WI38 (cell line): Measurements from ENCODE around the gene PCDHB10.
"Not testable (repeated sequence)": the region's sequence is repeated elsewhere in the genome, so short reads cannot be mapped to it uniquely, and the experiment has no call there.

Source experiments
- H3K4me3 ChIP-seq: 2 replicates; pipeline ENCODE4 v1.5.1; 2011; ENCODE audit warnings: low read depth, mild to moderate bottlenecking, control low read depth, low read length
- TF ChIP-seq, protein P1 (sequence below): IDR thresholded peaks from 2 replicates; pipeline ENCODE4 v1.5.1; 2012; ENCODE audit warnings: low read depth, mild to moderate bottlenecking, control low read depth, low read length

The PCDHB10 gene

DNA sequence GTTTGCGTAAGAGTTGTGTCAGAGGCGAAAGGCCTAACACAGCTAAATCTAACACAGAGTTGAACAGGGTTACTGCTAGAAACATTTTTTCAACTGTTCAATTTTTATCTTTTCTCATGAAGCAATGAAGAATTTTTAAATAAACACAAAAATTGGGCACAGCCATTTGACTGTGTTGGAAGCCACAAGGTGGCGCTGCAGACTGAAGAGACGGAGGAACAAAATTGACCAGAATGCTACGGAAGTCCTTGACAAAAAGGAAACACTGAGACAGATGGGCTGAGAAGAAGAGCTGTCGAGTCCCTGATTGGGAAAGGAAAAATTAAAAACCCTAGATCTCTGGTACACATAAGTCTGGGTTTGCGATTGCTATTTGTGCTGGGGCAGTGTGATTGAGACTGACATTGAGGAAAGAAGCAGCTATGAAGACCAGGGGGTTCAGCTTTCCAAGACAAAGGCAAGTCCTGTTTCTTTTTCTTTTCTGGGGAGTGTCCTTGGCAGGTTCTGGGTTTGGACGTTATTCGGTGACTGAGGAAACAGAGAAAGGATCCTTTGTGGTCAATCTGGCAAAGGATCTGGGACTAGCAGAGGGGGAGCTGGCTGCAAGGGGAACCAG lies 5.1 kb upstream of the PCDHB10 start, which contains the start of gene PCDHB9:
TSS of gene PCDHB9 (plus strand) at position 265 of the 616 bp plus-strand sequence. CDS start at position 423, 158 bp downstream.
- H3K4me3 ChIP-seq = peak within 1 kb of the TSS; percentile 51
- TF ChIP-seq, protein P1, sequence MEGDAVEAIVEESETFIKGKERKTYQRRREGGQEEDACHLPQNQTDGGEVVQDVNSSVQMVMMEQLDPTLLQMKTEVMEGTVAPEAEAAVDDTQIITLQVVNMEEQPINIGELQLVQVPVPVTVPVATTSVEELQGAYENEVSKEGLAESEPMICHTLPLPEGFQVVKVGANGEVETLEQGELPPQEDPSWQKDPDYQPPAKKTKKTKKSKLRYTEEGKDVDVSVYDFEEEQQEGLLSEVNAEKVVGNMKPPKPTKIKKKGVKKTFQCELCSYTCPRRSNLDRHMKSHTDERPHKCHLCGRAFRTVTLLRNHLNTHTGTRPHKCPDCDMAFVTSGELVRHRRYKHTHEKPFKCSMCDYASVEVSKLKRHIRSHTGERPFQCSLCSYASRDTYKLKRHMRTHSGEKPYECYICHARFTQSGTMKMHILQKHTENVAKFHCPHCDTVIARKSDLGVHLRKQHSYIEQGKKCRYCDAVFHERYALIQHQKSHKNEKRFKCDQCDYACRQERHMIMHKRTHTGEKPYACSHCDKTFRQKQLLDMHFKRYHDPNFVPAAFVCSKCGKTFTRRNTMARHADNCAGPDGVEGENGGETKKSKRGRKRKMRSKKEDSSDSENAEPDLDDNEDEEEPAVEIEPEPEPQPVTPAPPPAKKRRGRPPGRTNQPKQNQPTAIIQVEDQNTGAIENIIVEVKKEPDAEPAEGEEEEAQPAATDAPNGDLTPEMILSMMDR = peak; percentile 58

DNA sequence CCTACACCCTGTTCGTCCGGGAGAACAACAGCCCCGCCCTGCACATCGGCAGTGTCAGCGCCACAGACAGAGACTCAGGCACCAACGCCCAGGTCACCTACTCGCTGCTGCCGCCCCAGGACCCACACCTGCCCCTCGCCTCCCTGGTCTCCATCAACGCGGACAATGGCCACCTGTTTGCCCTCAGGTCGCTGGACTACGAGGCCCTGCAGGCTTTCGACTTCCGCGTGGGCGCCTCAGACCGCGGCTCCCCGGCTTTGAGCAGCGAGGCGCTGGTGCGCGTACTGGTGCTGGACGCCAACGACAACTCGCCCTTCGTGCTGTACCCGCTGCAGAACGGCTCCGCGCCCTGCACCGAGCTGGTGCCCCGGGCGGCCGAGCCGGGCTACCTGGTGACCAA lies 3.5 kb upstream of the PCDHB10 start:
- H3K4me3 ChIP-seq = not testable (repeated sequence)

DNA sequence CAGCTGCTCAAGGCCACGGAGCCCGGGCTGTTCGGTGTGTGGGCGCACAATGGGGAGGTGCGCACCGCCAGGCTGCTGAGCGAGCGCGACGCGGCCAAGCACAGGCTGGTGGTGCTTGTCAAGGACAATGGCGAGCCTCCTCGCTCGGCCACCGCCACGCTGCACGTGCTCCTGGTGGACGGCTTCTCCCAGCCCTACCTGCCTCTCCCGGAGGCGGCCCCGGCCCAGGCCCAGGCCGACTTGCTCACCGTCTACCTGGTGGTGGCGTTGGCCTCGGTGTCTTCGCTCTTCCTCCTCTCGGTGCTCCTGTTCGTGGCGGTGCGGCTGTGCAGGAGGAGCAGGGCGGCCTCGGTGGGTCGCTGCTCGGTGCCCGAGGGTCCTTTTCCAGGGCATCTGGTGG lies 3.0 kb upstream of the PCDHB10 start:
- not testable (repeated sequence) for H3K4me3 ChIP-seq

DNA sequence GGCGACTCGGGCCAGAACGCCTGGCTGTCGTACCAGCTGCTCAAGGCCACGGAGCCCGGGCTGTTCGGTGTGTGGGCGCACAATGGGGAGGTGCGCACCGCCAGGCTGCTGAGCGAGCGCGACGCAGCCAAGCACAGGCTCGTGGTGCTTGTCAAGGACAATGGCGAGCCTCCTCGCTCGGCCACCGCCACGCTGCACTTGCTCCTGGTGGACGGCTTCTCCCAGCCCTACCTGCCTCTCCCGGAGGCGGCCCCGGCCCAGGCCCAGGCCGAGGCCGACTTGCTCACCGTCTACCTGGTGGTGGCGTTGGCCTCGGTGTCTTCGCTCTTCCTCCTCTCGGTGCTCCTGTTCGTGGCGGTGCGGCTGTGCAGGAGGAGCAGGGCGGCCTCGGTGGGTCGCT lies 2.2 kb downstream of the PCDHB10 start:
- H3K4me3 ChIP-seq = not testable (repeated sequence)

DNA sequence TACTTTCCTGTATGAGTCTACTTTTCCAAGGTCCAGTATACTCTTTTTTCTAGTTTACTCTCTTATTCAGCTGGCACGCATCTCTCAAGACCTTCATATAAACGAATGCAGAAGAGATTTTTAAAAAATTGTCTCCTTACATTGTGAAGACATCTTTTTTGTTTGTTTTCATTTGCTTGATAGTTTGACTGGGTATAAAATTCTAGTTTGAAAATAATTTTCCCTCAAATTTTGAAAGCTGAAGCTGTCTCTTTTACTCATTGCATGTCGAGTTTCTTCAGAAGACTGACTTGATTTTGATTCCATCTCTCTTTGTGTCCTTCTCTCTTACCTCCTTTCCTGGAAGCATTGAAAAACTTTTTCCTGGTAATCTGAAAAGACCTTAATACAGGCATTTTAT lies 4.2 kb downstream of the PCDHB10 start:
- no peak overlapping the region for H3K4me3 ChIP-seq
- TF ChIP-seq, protein P1 = no peak

DNA sequence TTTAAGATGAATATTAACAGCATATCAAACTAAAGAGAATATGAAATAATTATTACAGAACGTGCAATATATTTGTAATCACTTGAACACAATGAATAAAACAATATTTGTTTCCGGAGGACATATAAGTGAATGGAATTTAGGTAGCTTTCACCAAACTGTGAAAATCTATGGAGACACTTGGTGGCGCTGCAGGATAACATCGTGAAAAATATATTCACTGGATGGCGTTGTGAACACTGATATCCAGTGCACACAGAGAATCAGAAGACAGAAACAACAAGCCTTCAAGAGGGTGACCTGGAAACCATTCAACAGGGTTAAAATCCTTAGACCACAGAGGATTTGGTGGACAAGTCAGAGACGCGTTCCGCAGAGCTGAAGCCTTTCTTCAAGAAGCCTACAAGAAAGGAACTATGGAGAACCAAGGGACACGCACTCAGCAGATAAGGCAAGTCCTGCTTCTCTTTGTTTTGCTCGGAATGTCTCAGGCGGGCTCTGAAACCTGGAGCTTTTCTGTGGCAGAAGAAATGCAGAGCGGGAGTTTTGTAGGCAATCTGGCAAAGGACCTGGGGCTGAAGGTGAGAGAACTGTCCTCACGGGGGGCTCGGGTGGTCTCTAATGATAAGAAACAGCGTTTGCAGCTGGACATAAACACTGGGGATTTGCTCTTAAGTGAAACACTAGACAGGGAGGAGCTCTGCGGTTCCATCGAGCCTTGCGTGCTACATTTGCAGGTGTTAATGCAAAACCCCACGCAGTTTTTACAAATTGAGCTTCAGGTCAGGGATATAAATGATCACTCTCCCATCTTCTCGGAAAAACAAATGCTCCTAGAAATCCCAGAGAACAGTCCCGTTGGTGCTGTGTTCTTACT lies 7.4 kb downstream of the PCDHB10 start, which contains the start of gene PCDHB11:
TSS of gene PCDHB11 (plus strand) at position 269 of the 877 bp plus-strand sequence. CDS start at position 417, 148 bp downstream.
- TF ChIP-seq, protein P1 = peak; percentile 18; the same call in 1 of the 2 replicates
- peak within 1 kb of the TSS; percentile 46 for H3K4me3 ChIP-seq

DNA sequence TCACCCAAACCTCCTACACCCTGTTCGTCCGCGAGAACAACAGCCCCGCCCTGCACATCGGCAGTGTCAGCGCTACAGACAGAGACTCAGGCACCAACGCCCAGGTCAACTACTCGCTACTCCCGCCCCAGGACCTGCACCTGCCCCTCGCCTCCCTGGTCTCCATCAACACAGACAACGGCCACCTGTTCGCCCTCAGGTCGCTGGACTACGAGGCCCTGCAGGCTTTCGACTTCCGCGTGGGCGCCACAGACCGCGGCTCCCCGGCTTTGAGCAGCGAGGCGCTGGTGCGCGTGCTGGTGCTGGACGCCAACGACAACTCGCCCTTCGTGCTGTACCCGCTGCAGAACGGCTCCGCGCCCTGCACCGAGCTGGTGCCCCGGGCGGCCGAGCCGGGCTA lies 9.0 kb downstream of the PCDHB10 start:
- not testable (repeated sequence) for H3K4me3 ChIP-seq

DNA sequence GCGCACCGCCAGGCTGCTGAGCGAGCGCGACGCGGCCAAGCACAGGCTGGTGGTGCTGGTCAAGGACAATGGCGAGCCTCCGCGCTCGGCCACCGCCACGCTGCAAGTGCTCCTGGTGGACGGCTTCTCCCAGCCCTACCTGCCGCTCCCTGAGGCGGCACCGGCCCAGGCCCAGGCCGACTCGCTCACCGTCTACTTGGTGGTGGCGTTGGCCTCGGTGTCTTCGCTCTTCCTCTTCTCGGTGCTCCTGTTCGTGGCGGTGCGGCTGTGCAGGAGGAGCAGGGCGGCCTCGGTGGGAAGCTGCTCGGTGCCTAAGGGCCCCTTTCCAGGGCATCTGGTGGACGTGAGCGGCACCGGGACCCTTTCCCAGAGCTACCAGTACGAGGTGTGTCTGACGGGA lies 9.5 kb downstream of the PCDHB10 start:
- not testable (repeated sequence) for H3K4me3 ChIP-seq

DNA sequence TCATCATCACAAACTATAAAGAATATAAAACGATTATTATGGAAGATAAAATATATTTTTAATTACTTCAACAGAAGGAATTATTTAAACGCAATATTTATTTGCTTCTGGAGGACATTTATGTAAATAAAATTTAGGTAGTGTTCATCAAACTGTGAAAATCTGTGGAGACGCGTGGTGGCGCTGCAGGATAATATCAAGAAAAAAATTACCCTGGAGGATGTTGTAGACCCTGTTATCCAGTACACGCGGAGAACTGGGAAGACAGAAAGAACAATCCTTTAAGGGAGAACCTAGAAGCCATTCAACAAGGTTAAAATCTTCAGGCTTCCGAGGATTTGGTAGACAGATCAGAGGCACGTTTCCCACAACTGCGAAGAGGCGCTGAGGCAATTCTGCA lies 16.3 kb downstream of the PCDHB10 start, which contains the start of gene PCDHB12:
TSS of gene PCDHB12 (plus strand) at position 242 of the 400 bp plus-strand sequence. CDS start 189 bp downstream, outside the sequence.
- peak within 1 kb of the TSS; percentile 39 for H3K4me3 ChIP-seq
- TF ChIP-seq, protein P1 = peak; percentile 26; the same call in 1 of the 2 replicates

DNA sequence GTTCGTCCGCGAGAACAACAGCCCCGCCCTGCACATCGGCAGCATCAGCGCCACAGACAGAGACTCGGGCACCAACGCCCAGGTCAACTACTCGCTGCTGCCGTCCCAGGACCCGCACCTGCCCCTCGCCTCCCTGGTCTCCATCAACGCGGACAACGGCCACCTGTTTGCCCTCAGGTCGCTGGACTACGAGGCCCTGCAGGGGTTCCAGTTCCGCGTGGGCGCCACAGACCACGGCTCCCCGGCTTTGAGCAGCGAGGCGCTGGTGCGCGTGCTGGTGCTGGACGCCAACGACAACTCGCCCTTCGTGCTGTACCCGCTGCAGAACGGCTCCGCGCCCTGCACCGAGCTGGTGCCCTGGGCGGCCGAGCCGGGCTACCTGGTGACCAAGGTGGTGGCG lies 18.1 kb downstream of the PCDHB10 start:
- H3K4me3 ChIP-seq = not testable (repeated sequence)

DNA sequence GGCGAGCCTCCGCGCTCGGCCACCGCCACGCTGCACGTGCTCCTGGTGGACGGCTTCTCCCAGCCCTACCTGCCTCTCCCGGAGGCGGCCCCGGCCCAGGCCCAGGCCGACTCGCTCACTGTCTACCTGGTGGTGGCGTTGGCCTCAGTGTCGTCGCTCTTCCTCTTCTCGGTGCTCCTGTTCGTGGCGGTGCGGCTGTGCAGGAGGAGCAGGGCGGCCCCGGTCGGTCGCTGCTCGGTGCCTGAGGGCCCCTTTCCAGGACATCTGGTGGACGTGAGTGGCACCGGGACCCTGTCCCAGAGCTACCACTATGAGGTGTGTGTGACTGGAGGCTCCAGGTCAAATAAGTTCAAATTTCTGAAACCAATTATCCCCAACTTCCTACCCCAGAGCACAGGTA lies 18.7 kb downstream of the PCDHB10 start:
- H3K4me3 ChIP-seq = not testable (repeated sequence)
